NT2/D1 (cell line): ENCODE results near the gene GSK3B.

Experiments used
- SUZ12 ChIP-seq: IDR thresholded peaks from 2 replicates; pipeline ENCODE4 v1.6.1; 2011; ENCODE audit not compliant: insufficient read length, insufficient read depth; ENCODE audit errors: extremely low read depth
- YY1 ChIP-seq: IDR thresholded peaks from 2 replicates; pipeline ENCODE4 v1.6.1; 2011; ENCODE audit not compliant: insufficient read length, insufficient read depth
- ZNF274 ChIP-seq: IDR thresholded peaks from 2 replicates; pipeline ENCODE4 v1.6.1; 2011; ENCODE audit warnings: mild to moderate bottlenecking, low read depth, low read length

DNA sequence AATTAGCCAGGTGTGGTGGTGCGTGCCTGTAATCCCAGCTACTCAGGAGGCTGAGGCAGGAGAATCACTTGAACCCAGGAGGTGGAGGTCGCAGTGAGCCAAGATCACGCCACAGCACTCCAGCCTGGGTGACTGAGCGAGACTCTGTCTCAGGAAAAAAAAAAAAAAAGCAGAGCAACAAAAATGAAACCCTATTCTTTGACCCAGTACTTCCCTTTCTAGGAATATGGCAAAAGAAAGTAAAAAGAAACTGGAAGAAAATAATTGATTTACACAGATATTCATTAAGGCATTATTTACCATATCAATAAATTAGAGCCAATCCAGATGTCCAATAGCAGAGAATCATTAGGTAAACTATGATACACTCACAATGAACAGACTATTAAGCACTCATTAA lies 67.0 kb downstream of the GSK3B start:
- TF ChIP-seq ZNF274, result no peak
- no peak for TF ChIP-seq SUZ12
- no peak for TF ChIP-seq YY1
